Thyroid gland (tissue), 4 donors: Measurements from ENCODE around the gene ZXDC. TPM values are rescaled to one million over a fixed set of nuclear protein-coding genes. Genes with fewer than 3 reads are reported as not detected.

Experiments used
- DNase-seq, 2 donors: peaks; one replicate each; pipeline ENCODE4 v3.0.0-alpha.2; 2019
- H3K27ac ChIP-seq, 3 donors: fragments of 200-600 bp; sonication (generic); 1 replicate in 2 of 3; 2 replicates in 1 of 3; pipeline ENCODE4 v1.5.1; 2016 to 2019; ENCODE audit warnings: mild to moderate bottlenecking in 1 of 3, moderate library complexity in 1 of 3
- H3K27me3 ChIP-seq: fragments of 200-600 bp; sonication (generic); one replicate; pipeline ENCODE4 v1.5.1; 2019
- H3K36me3 ChIP-seq, 2 donors: fragments of 200-600 bp; sonication (generic); one replicate each; pipeline ENCODE4 v1.5.1; 2016 to 2019
- H3K4me1 ChIP-seq, 2 donors: fragments of 200-600 bp; sonication (generic); one replicate each; pipeline ENCODE4 v1.5.1; 2017 to 2019
- H3K4me3 ChIP-seq, 3 donors: fragments of 200-600 bp; sonication (generic); replicated peaks in 1 of 3; 1 replicate in 2 of 3; 2 replicates in 1 of 3; pipeline ENCODE4 v1.5.1; 2016; ENCODE audit warnings: mild to moderate bottlenecking in 1 of 3
- H3K9me3 ChIP-seq: fragments of 200-600 bp; sonication (generic); one replicate; pipeline ENCODE4 v1.5.1; 2017
- CTCF ChIP-seq, 6 experiments: fragments of 200-600 bp in 3 of 6; fragments of 450-650 bp in 3 of 6; sonication (generic) in 3 of 6; IDR thresholded peaks; one replicate each; pipeline ENCODE4 v1.5.1; 2016 to 2019; ENCODE audit warnings: antibody characterized with exemption in 6 of 6, mild to moderate bottlenecking in 2 of 6, inconsistent platforms in 1 of 6, moderate library complexity in 1 of 6
- POLR2A ChIP-seq, 2 donors: fragments of 450-650 bp; IDR thresholded peaks; one replicate each; pipeline ENCODE4 v1.6.1; 2017; ENCODE audit warnings: antibody characterized with exemption in 2 of 2, mild to moderate bottlenecking in 2 of 2, moderate library complexity in 1 of 2
- WGBS, 2 donors: methylation state at CpG; one replicate each; pipeline ENCODE4 v1.1.5; 2017; 5-methylcytosine and 5-hydroxymethylcytosine counted together
- intact Hi-C: fragments of 100-400 bp; cut with DNase I; formaldehyde crosslinking; loops from one replicate; pipeline ENCODE4 v1.15.1; 2023
- total RNA-seq, 4 donors: library from RNA; depleted of rRNA; stranded (reverse); fragments of >200 nt; gene quantifications; one replicate each; pipeline ENCODE4 v1.2.3, GENCODE V29; 2016

The ZXDC gene
- total RNA-seq, 4 donors from 2014 or later = 51.5 to 96.8 (median 57.4) TPM

GRCh38 chr3:126482503-126483255, 7.0 kb upstream of the ZXDC start:
- TF ChIP-seq CTCF (IDR thresholded peaks at IDR 0.05) (no peak), POLR2A (IDR thresholded peaks at IDR 0.05) (no peak)
- 82 to 92% methylated on average over 15 of the region's 15 CpGs for WGBS, 2 donors
- Histone ChIP-seq H3K27ac (no peak overlapping the region), H3K4me1 (no peaks in the 10 kb centered on the region), H3K4me3 (no peak overlapping the region), H3K27me3 (no peaks in the 10 kb centered on the region), H3K9me3 (no peaks in the 10 kb centered on the region), H3K36me3 (no peaks in the 10 kb centered on the region)
- intact Hi-C loops = no loop called here
- DNase-seq = no peak

- H3K27ac ChIP-seq = no peak overlapping the region
- H3K4me1 ChIP-seq = no peaks in the 10 kb centered on the region
- no peaks in the 10 kb centered on the region for H3K9me3 ChIP-seq
- no peak for DNase-seq
- H3K36me3 ChIP-seq = no peaks in the 10 kb centered on the region
- TF ChIP-seq POLR2A (IDR thresholded peaks at IDR 0.05) (no peak), CTCF (IDR thresholded peaks at IDR 0.05) (no peak)
- no peaks in the 10 kb centered on the region for H3K27me3 ChIP-seq
- no peak overlapping the region for H3K4me3 ChIP-seq
- 81 to 85% methylated on average over 13 to 15 of the region's 16 CpGs for WGBS, 2 donors
- intact Hi-C loops = no loop called here
These were observed 6.3 kb upstream of the ZXDC start for GRCh38 chr3:126481808-126482502.

- Histone ChIP-seq H3K27ac (no peak overlapping the region), H3K27me3 (no peaks in the 10 kb centered on the region), H3K4me3 (no peak overlapping the region), H3K9me3 (no peaks in the 10 kb centered on the region), H3K36me3 (no peaks in the 10 kb centered on the region), H3K4me1 (no peaks in the 10 kb centered on the region)
- no peak for DNase-seq
- TF ChIP-seq POLR2A (IDR thresholded peaks at IDR 0.05) = no peak
- no peak for TF ChIP-seq CTCF (IDR thresholded peaks at IDR 0.05)
- intact Hi-C loops = no loop called here
- 67 to 80% methylated on average over 8 of the region's 8 CpGs for WGBS, 2 donors
These were observed 5.2 kb upstream of the ZXDC start for GRCh38 chr3:126480861-126481260.

GRCh38 chr3:126480206-126480605, 4.5 kb upstream of the ZXDC start:
- Histone ChIP-seq H3K36me3 (no peaks in the 10 kb centered on the region), H3K4me1 (no peaks in the 10 kb centered on the region), H3K9me3 (no peaks in the 10 kb centered on the region), H3K27ac (no peak overlapping the region), H3K4me3 (no peak overlapping the region), H3K27me3 (no peaks in the 10 kb centered on the region)
- WGBS, 2 donors = 85 to 88% methylated on average over 5 of the region's 5 CpGs
- intact Hi-C loops = no loop called here
- no peak for DNase-seq
- TF ChIP-seq POLR2A (IDR thresholded peaks at IDR 0.05) (no peak), CTCF (IDR thresholded peaks at IDR 0.05) (no peak)

GRCh38 chr3:126479642-126480041, 4.0 kb upstream of the ZXDC start:
- Histone ChIP-seq H3K4me3 (no peak overlapping the region), H3K27me3 (no peaks in the 10 kb centered on the region), H3K36me3 (no peaks in the 10 kb centered on the region), H3K27ac (no peak overlapping the region), H3K4me1 (peaks cover under 1 to 3% of the 10 kb centered on the region in 2 donors), H3K9me3 (no peaks in the 10 kb centered on the region)
- DNase-seq = no peak
- 92 to 93% methylated on average over 1 of the region's 1 CpG for WGBS, 2 donors
- TF ChIP-seq POLR2A (IDR thresholded peaks at IDR 0.05) (no peak), CTCF (IDR thresholded peaks at IDR 0.05) (no peak)
- intact Hi-C loops = loop anchor here (10.0 kb wide), 1 partner anchor 215 kb away; no protein-coding TSS in a partner anchor
